OCI-LY7 (cell line): ENCODE results near the gene DTX3.

Experiments used
- EZH2phosphoT487 ChIP-seq: fragments of 200-600 bp; sonication (generic); IDR thresholded peaks from 2 replicates; pipeline ENCODE4 v1.6.1; 2018; ENCODE audit warnings: low read depth, borderline replicate concordance, mild to moderate bottlenecking, mixed run types, antibody characterized with exemption, low read length, moderate library complexity, mixed read lengths
- TF ChIP-seq, protein P1 (sequence below): fragments of 200-600 bp; sonication (generic); conservative IDR thresholded peaks from 2 replicates; pipeline ENCODE4 v1.5.1; 2014; ENCODE audit warnings: mild to moderate bottlenecking, antibody characterized with exemption, low read length, moderate library complexity, mixed read lengths

DNA sequence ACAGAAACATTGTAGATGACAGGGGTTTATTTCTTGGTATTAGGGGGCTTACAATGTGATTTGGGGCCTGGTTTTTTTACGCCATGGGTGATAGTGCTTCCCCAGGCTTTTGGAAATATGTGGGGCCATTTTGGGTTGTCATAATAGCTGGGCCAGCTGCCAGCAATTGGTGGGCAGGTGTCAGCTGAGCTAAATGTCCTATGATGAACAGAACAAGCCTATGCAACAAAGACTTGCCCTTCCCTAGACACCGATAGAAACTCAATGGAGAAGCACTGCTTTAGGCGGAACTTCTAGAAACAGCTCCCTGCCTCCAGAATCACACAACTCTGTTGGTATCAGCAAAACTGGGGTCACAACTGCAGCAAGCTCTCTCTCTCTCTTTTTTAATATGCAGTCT is 33.5 kb downstream of the DTX3 start:
- TF ChIP-seq, protein P1, sequence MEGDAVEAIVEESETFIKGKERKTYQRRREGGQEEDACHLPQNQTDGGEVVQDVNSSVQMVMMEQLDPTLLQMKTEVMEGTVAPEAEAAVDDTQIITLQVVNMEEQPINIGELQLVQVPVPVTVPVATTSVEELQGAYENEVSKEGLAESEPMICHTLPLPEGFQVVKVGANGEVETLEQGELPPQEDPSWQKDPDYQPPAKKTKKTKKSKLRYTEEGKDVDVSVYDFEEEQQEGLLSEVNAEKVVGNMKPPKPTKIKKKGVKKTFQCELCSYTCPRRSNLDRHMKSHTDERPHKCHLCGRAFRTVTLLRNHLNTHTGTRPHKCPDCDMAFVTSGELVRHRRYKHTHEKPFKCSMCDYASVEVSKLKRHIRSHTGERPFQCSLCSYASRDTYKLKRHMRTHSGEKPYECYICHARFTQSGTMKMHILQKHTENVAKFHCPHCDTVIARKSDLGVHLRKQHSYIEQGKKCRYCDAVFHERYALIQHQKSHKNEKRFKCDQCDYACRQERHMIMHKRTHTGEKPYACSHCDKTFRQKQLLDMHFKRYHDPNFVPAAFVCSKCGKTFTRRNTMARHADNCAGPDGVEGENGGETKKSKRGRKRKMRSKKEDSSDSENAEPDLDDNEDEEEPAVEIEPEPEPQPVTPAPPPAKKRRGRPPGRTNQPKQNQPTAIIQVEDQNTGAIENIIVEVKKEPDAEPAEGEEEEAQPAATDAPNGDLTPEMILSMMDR, result no peak
- no peak for TF ChIP-seq EZH2phosphoT487
